ENCODE measurements around the gene UBE2G1. TPM values are rescaled to one million over a fixed set of nuclear protein-coding genes. Genes with fewer than 3 reads are reported as not detected.

The UBE2G1 gene
- total RNA-seq, 2 experiments from 2014 or later, result 51.0 to 52.9 TPM

- Mint-ChIP-seq H3K9me3 (ENCODE audit: low read depth) (no peaks in the 10 kb centered on the region), H3K27me3 (no peaks in the 10 kb centered on the region), H3K4me3 (no peak overlapping the region), H3K4me1 (peaks cover 34% of the 10 kb centered on the region), H3K27ac (no peak overlapping the region), H3K36me3 (ENCODE audit: low read depth) (peaks cover 13% of the 10 kb centered on the region)
- no peak for ATAC-seq
- POLR2A ChIA-PET, result no interaction called here
- DNase-seq, result no peak
- intact Hi-C loops (cut with DNase I, micrococcal nuclease), result no loop called here
- CTCF ChIA-PET, result interaction anchor here (0.6 to 2.4 kb wide), 5 partner anchors 10 to 176 kb away, joined by 3 to 7 read pairs (median 3); no protein-coding TSS in a partner anchor
These were observed 119.0 kb downstream of the UBE2G1 start for GRCh38 chr17:4247361-4247970.

- no peak for DNase-seq
- CTCF ChIA-PET, result interaction anchor here (1.0 to 2.4 kb wide), 3 partner anchors 11 to 174 kb away, joined by 3 to 7 read pairs (median 5); no protein-coding TSS in a partner anchor
- no peaks in the 10 kb centered on the region for H3K27me3 Mint-ChIP-seq
- ATAC-seq, result no peak
- H3K4me1 Mint-ChIP-seq, result peaks cover 32% of the 10 kb centered on the region
- peaks cover 18% of the 10 kb centered on the region for H3K36me3 Mint-ChIP-seq (ENCODE audit: low read depth)
- no peaks in the 10 kb centered on the region for H3K9me3 Mint-ChIP-seq (ENCODE audit: low read depth)
- POLR2A ChIA-PET, result no interaction called here
- H3K4me3 Mint-ChIP-seq, result no peak overlapping the region
- intact Hi-C loops (cut with DNase I, micrococcal nuclease), result no loop called here
- no peak overlapping the region for H3K27ac Mint-ChIP-seq
These were observed 119.8 kb downstream of the UBE2G1 start for GRCh38 chr17:4246674-4247073.

GRCh38 chr17:4241535-4241934, 124.9 kb downstream of the UBE2G1 start:
- no peak overlapping the region for H3K27ac Mint-ChIP-seq
- no peak for ATAC-seq
- ChIA-PET POLR2A (no interaction called here), CTCF (interaction anchor here (0.7 to 1.9 kb wide), 3 partner anchors 10 to 23 kb away, joined by 3 to 4 read pairs (median 4); no protein-coding TSS in a partner anchor)
- intact Hi-C loops (cut with DNase I, micrococcal nuclease), result no loop called here
- H3K36me3 Mint-ChIP-seq (ENCODE audit: low read depth), result peaks cover 19% of the 10 kb centered on the region
- DNase-seq, result no peak
- H3K4me3 Mint-ChIP-seq, result no peak overlapping the region
- H3K4me1 Mint-ChIP-seq, result no peaks in the 10 kb centered on the region
- no peaks in the 10 kb centered on the region for H3K27me3 Mint-ChIP-seq
- H3K9me3 Mint-ChIP-seq (ENCODE audit: low read depth), result no peaks in the 10 kb centered on the region

- ATAC-seq (no peak), DNase-seq (no peak)
- H3K27ac Mint-ChIP-seq, result no peak overlapping the region
- POLR2A ChIA-PET, result no interaction called here
- intact Hi-C loops (cut with DNase I, micrococcal nuclease), result no loop called here
- peaks cover 26% of the 10 kb centered on the region for H3K36me3 Mint-ChIP-seq (ENCODE audit: low read depth)
- no peaks in the 10 kb centered on the region for H3K27me3 Mint-ChIP-seq
- H3K9me3 Mint-ChIP-seq (ENCODE audit: low read depth), result no peaks in the 10 kb centered on the region
- H3K4me3 Mint-ChIP-seq, result no peak overlapping the region
- H3K4me1 Mint-ChIP-seq, result peaks cover 17% of the 10 kb centered on the region
- CTCF ChIA-PET, result interaction anchor here (0.6 kb wide), 1 partner anchor 20 kb away, joined by 4 read pairs; no protein-coding TSS in a partner anchor
These were observed 130.0 kb downstream of the UBE2G1 start for GRCh38 chr17:4236456-4236855.

GRCh38 chr17:4235372-4236279, 130.8 kb downstream of the UBE2G1 start:
- ChIA-PET CTCF (interaction anchor here (1.1 kb wide), 1 partner anchor 12 kb away, joined by 4 read pairs; no protein-coding TSS in a partner anchor), POLR2A (no interaction called here)
- no peak for ATAC-seq
- Mint-ChIP-seq H3K36me3 (ENCODE audit: low read depth) (peaks cover 26% of the 10 kb centered on the region), H3K27me3 (no peaks in the 10 kb centered on the region), H3K27ac (no peak overlapping the region), H3K4me1 (peaks cover 17% of the 10 kb centered on the region), H3K9me3 (ENCODE audit: low read depth) (no peaks in the 10 kb centered on the region), H3K4me3 (no peak overlapping the region)
- no peak for DNase-seq
- intact Hi-C loops (cut with DNase I, micrococcal nuclease), result no loop called here

- H3K9me3 Mint-ChIP-seq (ENCODE audit: low read depth), result no peaks in the 10 kb centered on the region
- CTCF ChIA-PET, result interaction anchor here (0.7 to 1.1 kb wide), 2 partner anchors 16 to 34 kb away, joined by 3 read pairs; no protein-coding TSS in a partner anchor
- no peak overlapping the region for H3K4me3 Mint-ChIP-seq
- no peaks in the 10 kb centered on the region for H3K27me3 Mint-ChIP-seq
- intact Hi-C loops (cut with DNase I, micrococcal nuclease), result no loop called here
- H3K36me3 Mint-ChIP-seq (ENCODE audit: low read depth), result peaks cover 20% of the 10 kb centered on the region
- ATAC-seq, result no peak
- H3K27ac Mint-ChIP-seq, result no peak overlapping the region
- H3K4me1 Mint-ChIP-seq, result peaks cover 17% of the 10 kb centered on the region
- no peak for DNase-seq
- POLR2A ChIA-PET, result no interaction called here
These were observed 132.1 kb downstream of the UBE2G1 start for GRCh38 chr17:4234401-4234800.

- H3K9me3 Mint-ChIP-seq (ENCODE audit: low read depth), result no peaks in the 10 kb centered on the region
- no peak for DNase-seq
- H3K4me3 Mint-ChIP-seq, result no peak overlapping the region
- H3K27me3 Mint-ChIP-seq, result no peaks in the 10 kb centered on the region
- intact Hi-C loops (cut with DNase I, micrococcal nuclease), result no loop called here
- POLR2A ChIA-PET, result no interaction called here
- peaks cover 17% of the 10 kb centered on the region for H3K4me1 Mint-ChIP-seq
- no peak overlapping the region for H3K27ac Mint-ChIP-seq
- no peak for ATAC-seq
- H3K36me3 Mint-ChIP-seq (ENCODE audit: low read depth), result peaks cover 19% of the 10 kb centered on the region
- CTCF ChIA-PET, result interaction anchor here (0.7 to 1.4 kb wide), 5 partner anchors 17 to 178 kb away, joined by 3 to 6 read pairs (median 3); no protein-coding TSS in a partner anchor
These were observed 132.7 kb downstream of the UBE2G1 start for GRCh38 chr17:4233668-4234258.

GRCh38 chr17:4232168-4232813, 134.2 kb downstream of the UBE2G1 start:
- Mint-ChIP-seq H3K27ac (peak overlapping the region; percentile 72), H3K4me1 (peaks cover 21% of the 10 kb centered on the region), H3K27me3 (no peaks in the 10 kb centered on the region), H3K36me3 (ENCODE audit: low read depth) (peaks cover 19% of the 10 kb centered on the region), H3K9me3 (ENCODE audit: low read depth) (no peaks in the 10 kb centered on the region), H3K4me3 (no peak overlapping the region)
- intact Hi-C loops (cut with DNase I, micrococcal nuclease), result no loop called here
- ChIA-PET CTCF (interaction anchor here (0.6 to 1.4 kb wide), 2 partner anchors 16 to 1814 kb away, joined by 3 to 6 read pairs; no protein-coding TSS in a partner anchor), POLR2A (interaction anchor here (0.6 kb wide), 1 partner anchor 841 kb away, joined by 3 read pairs; no protein-coding TSS in a partner anchor)
- DNase-seq, result no peak
- ATAC-seq, result no peak

GRCh38 chr17:4229627-4230541, 136.6 kb downstream of the UBE2G1 start:
- Mint-ChIP-seq H3K27me3 (no peaks in the 10 kb centered on the region), H3K4me3 (no peak overlapping the region), H3K4me1 (peaks cover 21% of the 10 kb centered on the region), H3K36me3 (ENCODE audit: low read depth) (peaks cover 10% of the 10 kb centered on the region), H3K9me3 (ENCODE audit: low read depth) (no peaks in the 10 kb centered on the region), H3K27ac (no peak overlapping the region)
- DNase-seq (no peak), ATAC-seq (no peak)
- ChIA-PET CTCF (interaction anchor here (0.6 to 2.0 kb wide), 7 partner anchors 14 to 181 kb away, joined by 3 to 17 read pairs (median 3); no protein-coding TSS in a partner anchor), POLR2A (no interaction called here)
- intact Hi-C loops (cut with DNase I, micrococcal nuclease), result no loop called here

GRCh38 chr17:4221899-4222659, 144.4 kb downstream of the UBE2G1 start:
- Mint-ChIP-seq H3K4me3 (no peak overlapping the region), H3K27ac (no peak overlapping the region), H3K36me3 (ENCODE audit: low read depth) (peaks cover 12% of the 10 kb centered on the region), H3K4me1 (no peaks in the 10 kb centered on the region), H3K27me3 (no peaks in the 10 kb centered on the region), H3K9me3 (ENCODE audit: low read depth) (no peaks in the 10 kb centered on the region)
- CTCF ChIA-PET, result interaction anchor here (0.6 to 1.8 kb wide), 6 partner anchors 11 to 194 kb away, joined by 3 to 5 read pairs (median 3); no protein-coding TSS in a partner anchor
- DNase-seq, result no peak
- ATAC-seq, result no peak
- intact Hi-C loops (cut with DNase I, micrococcal nuclease), result no loop called here
- POLR2A ChIA-PET, result no interaction called here
